Endodermal cell (in vitro differentiated cells): Measurements from ENCODE around the gene ARTN. TPM values are rescaled to one million over a fixed set of nuclear protein-coding genes. Genes with fewer than 3 reads are reported as not detected.

Experiments
- DNase-seq: peaks from one replicate; pipeline ENCODE4 v3.0.0-alpha.2; 2017
- H3K27ac ChIP-seq: 2 replicates; pipeline ENCODE4 v1.5.1; 2013; ENCODE audit warnings: mild to moderate bottlenecking, low read depth, low read length, moderate library complexity
- H3K27me3 ChIP-seq: 2 replicates; pipeline ENCODE4 v1.6.1; 2013; ENCODE audit warnings: mild to moderate bottlenecking, low read length, moderate library complexity; ENCODE audit not compliant: insufficient read depth, control insufficient read depth, poor library complexity, severe bottlenecking
- H3K36me3 ChIP-seq: 2 replicates; pipeline ENCODE4 v1.7.0; 2013; ENCODE audit warnings: mild to moderate bottlenecking, low read length, moderate library complexity; ENCODE audit not compliant: control insufficient read depth, insufficient read depth
- H3K4me1 ChIP-seq: one replicate; pipeline ENCODE4 v1.7.0; 2013; ENCODE audit warnings: low read length; ENCODE audit not compliant: control insufficient read depth, insufficient read depth
- H3K4me3 ChIP-seq: 2 replicates; pipeline ENCODE4 v1.5.1; 2013; ENCODE audit warnings: mild to moderate bottlenecking, low read length, moderate library complexity
- H3K9ac ChIP-seq: 2 replicates; pipeline ENCODE4 v1.6.1; 2013; ENCODE audit warnings: mild to moderate bottlenecking, low read length, moderate library complexity; ENCODE audit not compliant: poor library complexity, severe bottlenecking; ENCODE audit errors: extremely low read depth
- H3K9me3 ChIP-seq: 2 replicates; pipeline ENCODE4 v1.6.1; 2013; ENCODE audit warnings: mild to moderate bottlenecking, low read length, moderate library complexity; ENCODE audit not compliant: control insufficient read depth
- H3K27ac Mint-ChIP-seq: 2 replicates; pipeline ENCODE4 v1.8.0; 2020; ENCODE audit warnings: mixed read lengths
- H3K27me3 Mint-ChIP-seq: 2 replicates; pipeline ENCODE4 v1.8.0; 2021; ENCODE audit warnings: mild to moderate bottlenecking, mixed read lengths; ENCODE audit not compliant: insufficient read depth
- H3K36me3 Mint-ChIP-seq: 2 replicates; pipeline ENCODE4 v1.8.0; 2020; ENCODE audit warnings: low read depth, mixed read lengths
- H3K4me1 Mint-ChIP-seq: 2 replicates; pipeline ENCODE4 v1.8.0; 2020; ENCODE audit warnings: mixed read lengths
- H3K4me3 Mint-ChIP-seq: 2 replicates; pipeline ENCODE4 v1.8.0; 2020; ENCODE audit warnings: mild to moderate bottlenecking, moderate library complexity, mixed read lengths
- H3K9me3 Mint-ChIP-seq: 2 replicates; pipeline ENCODE4 v1.8.0; 2020; ENCODE audit warnings: mild to moderate bottlenecking, mixed read lengths
- WGBS, 2 experiments: methylation state at CpG; one replicate each; pipeline versions ENCODE4 v1.1.5 to v1.1.7; 2013; ENCODE audit warnings: missing lambda C conversion rate in 2 of 2, mixed read lengths in 1 of 2; ENCODE audit not compliant: insufficient coverage in 1 of 2, insufficient read length in 1 of 2; 5-methylcytosine and 5-hydroxymethylcytosine counted together
- total RNA-seq, 2 donors: library from RNA; stranded (reverse); fragmentation: NEBNext Ultra II Directional in 1 of 2; extraction: Animal tissue kit (Norgen Biotek cat#: 25700) in 1 of 2; gene quantifications; 2 replicates in 1 of 2; 3 replicates in 1 of 2; pipeline ENCODE4 v1.2.1, GENCODE V29; 2021
- TF ChIP-seq, protein P1 (sequence below): fragments of 200-600 bp; sonication (generic); conservative IDR thresholded peaks from 2 replicates; pipeline ENCODE4 v1.5.0; 2021; ENCODE audit warnings: antibody characterized with exemption, mild to moderate bottlenecking

The ARTN gene
- total RNA-seq, 2 donors from 2014 or later = 3.3 to 4.4 TPM

DNA sequence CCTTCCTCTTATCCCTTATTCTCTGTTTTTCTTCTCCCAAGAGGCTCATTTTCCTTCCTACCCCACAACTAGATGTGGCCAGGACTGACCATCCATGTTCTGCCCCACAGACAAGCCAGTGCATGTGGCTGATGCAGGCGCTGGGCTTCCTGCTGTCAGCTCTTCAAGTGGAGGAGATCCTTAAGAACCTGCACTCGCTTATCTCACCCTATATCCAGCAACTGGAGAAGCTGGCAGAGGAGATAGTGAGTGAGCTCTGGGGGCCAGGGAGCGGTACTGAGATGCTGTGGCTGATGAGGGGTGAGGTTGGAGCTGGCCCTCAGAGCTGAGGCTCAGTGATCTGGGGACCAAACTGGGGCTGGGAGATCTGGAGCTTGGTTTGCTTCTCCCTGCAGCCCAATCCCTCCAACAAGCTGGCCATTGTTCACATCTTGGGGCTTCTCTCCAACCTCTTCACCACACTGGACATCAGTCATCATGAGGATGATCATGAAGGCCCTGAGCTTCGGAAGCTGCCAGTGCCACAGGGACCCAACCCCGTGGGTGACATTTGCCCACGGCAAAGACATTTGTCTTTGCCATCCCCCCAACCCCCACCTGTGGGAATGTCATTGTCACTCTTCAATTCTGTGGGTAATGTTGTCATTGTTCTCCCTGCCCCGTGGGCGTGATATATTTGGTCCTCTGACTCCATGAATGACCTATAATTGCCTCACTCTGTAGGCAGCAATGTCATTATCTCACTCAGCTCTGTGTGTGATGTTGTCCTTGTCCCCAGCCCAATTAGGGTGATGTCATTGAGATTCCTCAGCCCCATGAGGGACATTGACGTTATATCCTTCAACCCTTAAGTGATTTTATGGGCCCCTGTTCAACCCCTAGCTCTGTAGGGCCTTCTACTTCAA is 25.0 kb downstream of the ARTN start:
- WGBS, 2 experiments = 88 to 95% methylated on average over 3 to 9 of the region's 9 CpGs
- no peaks in the 10 kb centered on the region for H3K27me3 ChIP-seq
- peaks cover 30% of the 10 kb centered on the region for H3K36me3 ChIP-seq
- Mint-ChIP-seq H3K4me1 (peaks cover 10% of the 10 kb centered on the region), H3K9me3 (no peaks in the 10 kb centered on the region), H3K27ac (no peak overlapping the region), H3K4me3 (no peak overlapping the region), H3K27me3 (no peaks in the 10 kb centered on the region), H3K36me3 (peaks cover 16% of the 10 kb centered on the region)
- H3K9ac ChIP-seq = no peak overlapping the region
- H3K4me3 ChIP-seq = no peak overlapping the region
- no peaks in the 10 kb centered on the region for H3K4me1 ChIP-seq
- no peak for DNase-seq
- H3K27ac ChIP-seq = no peak overlapping the region
- no peaks in the 10 kb centered on the region for H3K9me3 ChIP-seq
- TF ChIP-seq, protein P1, sequence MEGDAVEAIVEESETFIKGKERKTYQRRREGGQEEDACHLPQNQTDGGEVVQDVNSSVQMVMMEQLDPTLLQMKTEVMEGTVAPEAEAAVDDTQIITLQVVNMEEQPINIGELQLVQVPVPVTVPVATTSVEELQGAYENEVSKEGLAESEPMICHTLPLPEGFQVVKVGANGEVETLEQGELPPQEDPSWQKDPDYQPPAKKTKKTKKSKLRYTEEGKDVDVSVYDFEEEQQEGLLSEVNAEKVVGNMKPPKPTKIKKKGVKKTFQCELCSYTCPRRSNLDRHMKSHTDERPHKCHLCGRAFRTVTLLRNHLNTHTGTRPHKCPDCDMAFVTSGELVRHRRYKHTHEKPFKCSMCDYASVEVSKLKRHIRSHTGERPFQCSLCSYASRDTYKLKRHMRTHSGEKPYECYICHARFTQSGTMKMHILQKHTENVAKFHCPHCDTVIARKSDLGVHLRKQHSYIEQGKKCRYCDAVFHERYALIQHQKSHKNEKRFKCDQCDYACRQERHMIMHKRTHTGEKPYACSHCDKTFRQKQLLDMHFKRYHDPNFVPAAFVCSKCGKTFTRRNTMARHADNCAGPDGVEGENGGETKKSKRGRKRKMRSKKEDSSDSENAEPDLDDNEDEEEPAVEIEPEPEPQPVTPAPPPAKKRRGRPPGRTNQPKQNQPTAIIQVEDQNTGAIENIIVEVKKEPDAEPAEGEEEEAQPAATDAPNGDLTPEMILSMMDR = no peak

DNA sequence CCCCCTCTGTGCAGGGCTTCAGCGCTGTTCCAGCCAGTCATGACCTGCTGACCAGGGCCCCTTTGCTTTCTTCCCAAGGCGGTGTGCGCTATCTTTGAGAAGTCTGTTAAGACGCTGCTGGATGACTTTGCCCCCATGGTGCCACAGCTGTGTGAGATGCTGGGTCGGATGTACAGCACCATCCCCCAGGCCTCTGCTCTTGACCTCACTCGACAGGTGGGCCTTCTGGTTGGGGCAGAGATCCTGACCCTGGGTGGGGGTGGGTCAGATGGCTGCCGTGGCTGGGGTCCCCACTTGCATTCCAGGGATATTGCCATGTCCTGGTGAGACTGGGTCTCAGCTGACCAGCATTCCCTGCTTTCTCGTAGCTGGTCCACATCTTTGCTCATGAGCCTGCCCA is 27.2 kb downstream of the ARTN start:
- DNase-seq = no peak
- no peak overlapping the region for H3K9ac ChIP-seq
- H3K4me1 ChIP-seq = no peaks in the 10 kb centered on the region
- Mint-ChIP-seq H3K27ac (no peak overlapping the region), H3K36me3 (peaks cover 16% of the 10 kb centered on the region), H3K4me1 (no peaks in the 10 kb centered on the region), H3K9me3 (no peaks in the 10 kb centered on the region), H3K4me3 (no peak overlapping the region), H3K27me3 (no peaks in the 10 kb centered on the region)
- H3K27ac ChIP-seq = no peak overlapping the region
- TF ChIP-seq, protein P1 = no peak
- 92 to 93% methylated on average over 7 to 8 of the region's 8 CpGs for WGBS, 2 experiments
- H3K4me3 ChIP-seq = no peak overlapping the region
- no peaks in the 10 kb centered on the region for H3K27me3 ChIP-seq
- no peaks in the 10 kb centered on the region for H3K9me3 ChIP-seq
- peaks cover 30% of the 10 kb centered on the region for H3K36me3 ChIP-seq

DNA sequence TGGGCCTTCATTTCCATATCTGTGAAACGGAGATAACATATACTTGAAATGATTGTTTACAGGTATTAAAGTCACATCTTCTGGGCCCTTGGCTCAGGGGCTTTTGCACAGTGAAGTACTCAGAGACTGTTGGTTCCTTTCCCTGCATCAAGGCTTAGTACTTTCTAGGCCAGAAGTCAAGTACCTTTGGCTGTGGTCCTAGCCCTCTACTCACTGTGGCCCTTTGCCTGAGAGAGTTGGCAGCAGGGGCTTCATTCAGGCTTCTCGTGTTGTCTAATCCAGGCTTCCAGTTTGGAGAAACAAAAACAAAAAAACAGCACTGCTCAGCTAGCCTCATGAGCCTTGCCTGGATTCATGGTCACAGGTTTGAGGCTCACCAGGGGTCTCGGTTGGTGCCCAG is 28.1 kb downstream of the ARTN start:
- WGBS, 2 experiments = 88 to 92% methylated on average over 2 to 3 of the region's 3 CpGs
- peaks cover 18% of the 10 kb centered on the region for H3K36me3 Mint-ChIP-seq
- Histone ChIP-seq H3K4me3 (no peak overlapping the region), H3K36me3 (peaks cover 25% of the 10 kb centered on the region), H3K4me1 (no peaks in the 10 kb centered on the region), H3K27ac (no peak overlapping the region), H3K27me3 (no peaks in the 10 kb centered on the region), H3K9ac (no peak overlapping the region), H3K9me3 (no peaks in the 10 kb centered on the region)
- H3K27ac Mint-ChIP-seq = no peak overlapping the region
- no peaks in the 10 kb centered on the region for H3K4me1 Mint-ChIP-seq
- no peak for DNase-seq
- TF ChIP-seq, protein P1 = no peak
- no peaks in the 10 kb centered on the region for H3K9me3 Mint-ChIP-seq
- no peaks in the 10 kb centered on the region for H3K27me3 Mint-ChIP-seq
- no peak overlapping the region for H3K4me3 Mint-ChIP-seq
